Parathyroid adenoma (tissue), 2 donors: ENCODE measurements around the gene FBXO21.

ENCODE experiments used
- H2AFZ ChIP-seq: fragments of 300-600 bp; sonication (generic); one replicate; pipeline ENCODE4 v1.7.0; 2017; ENCODE audit warnings: antibody characterized with exemption, mild to moderate bottlenecking
- H3K27ac ChIP-seq: fragments of 300-600 bp; sonication (generic); one replicate; pipeline ENCODE4 v1.7.0; 2017
- H3K27me3 ChIP-seq: fragments of 300-600 bp; sonication (generic); one replicate; pipeline ENCODE4 v1.7.0; 2017; ENCODE audit warnings: low read length; ENCODE audit not compliant: control insufficient read depth, insufficient read depth
- H3K36me3 ChIP-seq: fragments of 300-600 bp; sonication (generic); one replicate; pipeline ENCODE4 v1.7.0; 2017; ENCODE audit warnings: low read length; ENCODE audit not compliant: control insufficient read depth, insufficient read depth
- H3K4me1 ChIP-seq: fragments of 300-600 bp; sonication (generic); one replicate; pipeline ENCODE4 v1.7.0; 2017; ENCODE audit warnings: control low read depth
- H3K4me2 ChIP-seq: fragments of 300-600 bp; sonication (generic); one replicate; pipeline ENCODE4 v1.7.0; 2017; ENCODE audit warnings: low read length
- H3K4me3 ChIP-seq: fragments of 300-600 bp; sonication (generic); one replicate; pipeline ENCODE4 v1.7.0; 2017; ENCODE audit warnings: low read depth, low read length
- H3K79me2 ChIP-seq: fragments of 300-600 bp; sonication (generic); one replicate; pipeline ENCODE4 v1.7.0; 2017; ENCODE audit warnings: control low read depth
- H3K9ac ChIP-seq: fragments of 300-600 bp; sonication (generic); one replicate; pipeline ENCODE4 v1.7.0; 2017; ENCODE audit warnings: mild to moderate bottlenecking
- H3K9me3 ChIP-seq: fragments of 300-600 bp; sonication (generic); one replicate; pipeline ENCODE4 v1.7.0; 2017; ENCODE audit warnings: low read length; ENCODE audit not compliant: control insufficient read depth
- TF ChIP-seq, protein P1 (sequence below): fragments of 300-600 bp; sonication (generic); IDR thresholded peaks from one replicate; pipeline ENCODE4 v1.7.0; 2017; ENCODE audit warnings: antibody characterized with exemption, mild to moderate bottlenecking
- donor health status: primary hyperparathyroidism.

Gene FBXO21

DNA sequence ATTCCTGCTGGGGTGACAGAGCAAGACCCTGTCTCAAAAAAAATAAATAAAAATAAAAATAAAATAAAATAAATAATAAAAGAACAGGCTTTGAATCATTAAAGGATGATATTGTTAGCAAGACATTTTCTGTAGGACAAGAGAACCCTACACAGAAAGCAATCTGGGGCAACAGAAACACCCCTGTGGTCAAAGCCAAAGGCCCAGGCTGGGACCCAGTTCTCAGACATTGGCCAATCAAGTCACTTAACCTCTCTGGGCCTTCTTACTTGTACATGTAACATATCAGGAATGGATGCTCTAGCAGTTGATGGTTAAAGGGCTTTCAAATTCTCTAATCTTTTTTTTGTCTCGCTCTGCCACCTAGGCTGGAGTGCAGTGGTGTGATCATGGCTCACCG is 55.5 kb downstream of the FBXO21 start:
- TF ChIP-seq, protein P1, sequence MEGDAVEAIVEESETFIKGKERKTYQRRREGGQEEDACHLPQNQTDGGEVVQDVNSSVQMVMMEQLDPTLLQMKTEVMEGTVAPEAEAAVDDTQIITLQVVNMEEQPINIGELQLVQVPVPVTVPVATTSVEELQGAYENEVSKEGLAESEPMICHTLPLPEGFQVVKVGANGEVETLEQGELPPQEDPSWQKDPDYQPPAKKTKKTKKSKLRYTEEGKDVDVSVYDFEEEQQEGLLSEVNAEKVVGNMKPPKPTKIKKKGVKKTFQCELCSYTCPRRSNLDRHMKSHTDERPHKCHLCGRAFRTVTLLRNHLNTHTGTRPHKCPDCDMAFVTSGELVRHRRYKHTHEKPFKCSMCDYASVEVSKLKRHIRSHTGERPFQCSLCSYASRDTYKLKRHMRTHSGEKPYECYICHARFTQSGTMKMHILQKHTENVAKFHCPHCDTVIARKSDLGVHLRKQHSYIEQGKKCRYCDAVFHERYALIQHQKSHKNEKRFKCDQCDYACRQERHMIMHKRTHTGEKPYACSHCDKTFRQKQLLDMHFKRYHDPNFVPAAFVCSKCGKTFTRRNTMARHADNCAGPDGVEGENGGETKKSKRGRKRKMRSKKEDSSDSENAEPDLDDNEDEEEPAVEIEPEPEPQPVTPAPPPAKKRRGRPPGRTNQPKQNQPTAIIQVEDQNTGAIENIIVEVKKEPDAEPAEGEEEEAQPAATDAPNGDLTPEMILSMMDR: no peak
- H3K4me2 ChIP-seq: no peak overlapping the region
- H3K9me3 ChIP-seq: no peaks in the 10 kb centered on the region
- H3K36me3 ChIP-seq: no peaks in the 10 kb centered on the region
- H3K79me2 ChIP-seq: no peaks in the 10 kb centered on the region
- no peak overlapping the region for H3K9ac ChIP-seq
- no peak overlapping the region for H3K4me3 ChIP-seq
- H2AFZ ChIP-seq: no peak overlapping the region
- no peaks in the 10 kb centered on the region for H3K27me3 ChIP-seq
- no peaks in the 10 kb centered on the region for H3K4me1 ChIP-seq
- no peak overlapping the region for H3K27ac ChIP-seq

DNA sequence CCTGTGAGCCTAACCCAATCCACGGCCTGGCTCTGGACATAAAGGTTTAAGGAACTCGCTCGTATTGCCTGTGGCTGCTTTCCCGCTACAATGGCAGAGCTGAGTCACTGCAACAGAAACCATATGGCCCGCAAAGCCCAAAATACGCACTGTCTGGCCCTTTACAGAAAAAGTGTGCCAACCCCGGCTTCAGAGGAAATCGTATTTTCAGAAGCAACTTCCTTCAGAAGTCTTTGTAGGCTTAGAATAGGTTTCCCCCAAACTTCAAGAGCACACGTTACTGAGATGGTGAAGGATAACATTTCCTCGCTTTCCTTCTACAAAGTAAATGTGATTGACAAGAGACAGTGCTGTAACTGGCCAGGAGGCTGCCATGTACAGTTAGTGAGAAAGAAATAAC is 56.2 kb downstream of the FBXO21 start:
- H3K4me1 ChIP-seq: no peaks in the 10 kb centered on the region
- no peak overlapping the region for H3K27ac ChIP-seq
- no peaks in the 10 kb centered on the region for H3K27me3 ChIP-seq
- no peaks in the 10 kb centered on the region for H3K79me2 ChIP-seq
- H3K4me3 ChIP-seq: no peak overlapping the region
- no peak overlapping the region for H3K4me2 ChIP-seq
- TF ChIP-seq, protein P1: no peak
- no peaks in the 10 kb centered on the region for H3K9me3 ChIP-seq
- H2AFZ ChIP-seq: no peak overlapping the region
- H3K36me3 ChIP-seq: no peaks in the 10 kb centered on the region
- H3K9ac ChIP-seq: no peak overlapping the region

DNA sequence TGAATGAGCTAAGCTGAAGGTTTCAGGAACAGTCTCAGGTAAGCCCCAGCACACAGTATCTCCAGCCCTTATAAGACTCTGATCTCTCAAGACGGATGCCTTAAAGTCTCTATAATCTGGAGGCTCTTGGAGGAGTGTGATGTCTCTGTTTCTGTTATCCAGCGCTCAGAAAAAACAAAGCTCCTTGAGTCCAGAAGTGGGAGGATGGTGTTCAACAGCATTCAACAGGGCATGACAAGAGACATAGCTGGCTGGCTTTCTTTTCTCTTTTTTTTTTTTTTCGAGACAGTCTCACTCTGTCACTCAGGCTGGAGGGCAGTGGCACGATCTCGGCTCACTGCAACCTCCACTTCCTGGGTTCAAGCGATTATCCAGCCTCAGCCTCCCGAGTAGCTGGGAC is 59.5 kb downstream of the FBXO21 start:
- H3K4me3 ChIP-seq: no peak overlapping the region

DNA sequence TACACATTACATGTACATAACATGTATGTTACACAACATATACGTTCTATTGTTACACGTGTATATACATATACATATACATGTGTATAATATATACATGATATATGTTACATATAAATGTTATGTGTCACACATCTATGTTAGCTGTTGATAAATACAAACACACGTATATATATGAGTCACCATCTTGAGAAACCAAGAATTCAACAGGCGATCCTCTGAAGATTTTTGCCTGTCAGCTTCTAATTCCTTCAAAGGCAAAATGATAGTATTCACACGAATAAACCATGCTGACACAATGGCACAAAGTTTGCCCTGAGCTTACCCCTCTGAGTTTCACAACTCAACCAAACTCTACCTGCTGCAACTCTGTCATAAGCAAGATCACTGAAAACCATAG is 60.9 kb downstream of the FBXO21 start:
- H3K9me3 ChIP-seq: no peaks in the 10 kb centered on the region

More for the DNA sequence above, 59.5 kb downstream of the FBXO21 start:
- Histone ChIP-seq H3K27me3 (no peaks in the 10 kb centered on the region), H3K9me3 (no peaks in the 10 kb centered on the region), H3K27ac (no peak overlapping the region), H2AFZ (no peak overlapping the region), H3K4me1 (no peaks in the 10 kb centered on the region), H3K36me3 (no peaks in the 10 kb centered on the region), H3K79me2 (no peaks in the 10 kb centered on the region), H3K4me2 (no peak overlapping the region), H3K9ac (no peak overlapping the region)
- TF ChIP-seq, protein P1: no peak

More for the DNA sequence above, 60.9 kb downstream of the FBXO21 start:
- Histone ChIP-seq H3K79me2 (no peaks in the 10 kb centered on the region), H3K4me1 (no peaks in the 10 kb centered on the region), H2AFZ (no peak overlapping the region), H3K4me2 (no peak overlapping the region), H3K27ac (no peak overlapping the region), H3K36me3 (no peaks in the 10 kb centered on the region), H3K4me3 (no peak overlapping the region), H3K9ac (no peak overlapping the region), H3K27me3 (no peaks in the 10 kb centered on the region)
- TF ChIP-seq, protein P1: no peak
